GM10248 (cell line): ENCODE data around the gene UTP14C.
"Not testable (repeated sequence)": the region's sequence is repeated elsewhere in the genome, so short reads cannot be mapped to it uniquely, and the experiment has no call there.

Source experiments
- CTCF ChIA-PET: fragments of 300-600 bp; sonication (Branson Sonifier 250); formaldehyde crosslinking; extraction: SDS; loops from one replicate; lab custom pipeline; 2021; ENCODE audit warnings: antibody characterized with exemption; lab: Yijun Ruan, JAX
- POLR2A ChIA-PET: fragments of 350-650 bp; sonication (Branson Sonifier 250); formaldehyde crosslinking; extraction: SDS; loops from one replicate; lab custom pipeline; 2020; ENCODE audit warnings: antibody characterized with exemption; lab: Yijun Ruan, JAX
- DNase-seq: peaks from one replicate; pipeline ENCODE4 v3.0.0; 2012; ENCODE audit errors: extremely low spot score
- TF ChIP-seq, protein P1 (sequence below): IDR thresholded peaks from 2 replicates; pipeline ENCODE4 v1.5.1; 2012; ENCODE audit warnings: mild to moderate bottlenecking, low read depth; ENCODE audit errors: extremely low read depth, missing control alignments, control extremely low read depth

The UTP14C gene

DNA sequence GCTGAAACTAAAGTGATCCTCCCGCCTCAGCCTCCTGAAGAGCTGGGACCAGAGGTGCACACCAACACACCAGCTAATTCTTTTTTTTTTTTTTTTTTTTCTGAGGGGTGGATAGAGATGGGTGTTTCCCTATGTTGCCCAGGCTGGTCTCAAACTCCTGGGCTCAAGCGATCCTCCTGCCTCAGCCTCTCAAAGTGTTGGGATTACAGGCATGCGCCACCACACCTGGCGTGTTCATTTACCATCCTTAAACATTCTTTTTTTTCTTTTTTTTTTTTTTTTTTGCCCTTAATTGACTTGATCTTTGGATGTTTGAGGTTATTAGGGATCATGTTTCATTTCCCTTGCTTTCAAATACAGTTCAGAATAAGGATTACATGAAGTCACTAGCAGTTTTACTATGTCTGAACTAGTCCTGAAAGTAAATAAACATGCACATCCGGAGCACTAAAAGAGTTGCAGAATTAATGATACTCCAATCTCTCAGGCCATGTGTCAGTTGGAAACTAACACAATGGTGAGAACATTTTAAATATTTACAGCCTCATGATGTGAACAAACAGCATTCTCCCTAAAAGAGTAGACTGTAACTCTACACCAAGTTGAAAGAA lies 10.2 kb downstream of the UTP14C start:
- CTCF ChIA-PET: no interaction called here
- TF ChIP-seq, protein P1, sequence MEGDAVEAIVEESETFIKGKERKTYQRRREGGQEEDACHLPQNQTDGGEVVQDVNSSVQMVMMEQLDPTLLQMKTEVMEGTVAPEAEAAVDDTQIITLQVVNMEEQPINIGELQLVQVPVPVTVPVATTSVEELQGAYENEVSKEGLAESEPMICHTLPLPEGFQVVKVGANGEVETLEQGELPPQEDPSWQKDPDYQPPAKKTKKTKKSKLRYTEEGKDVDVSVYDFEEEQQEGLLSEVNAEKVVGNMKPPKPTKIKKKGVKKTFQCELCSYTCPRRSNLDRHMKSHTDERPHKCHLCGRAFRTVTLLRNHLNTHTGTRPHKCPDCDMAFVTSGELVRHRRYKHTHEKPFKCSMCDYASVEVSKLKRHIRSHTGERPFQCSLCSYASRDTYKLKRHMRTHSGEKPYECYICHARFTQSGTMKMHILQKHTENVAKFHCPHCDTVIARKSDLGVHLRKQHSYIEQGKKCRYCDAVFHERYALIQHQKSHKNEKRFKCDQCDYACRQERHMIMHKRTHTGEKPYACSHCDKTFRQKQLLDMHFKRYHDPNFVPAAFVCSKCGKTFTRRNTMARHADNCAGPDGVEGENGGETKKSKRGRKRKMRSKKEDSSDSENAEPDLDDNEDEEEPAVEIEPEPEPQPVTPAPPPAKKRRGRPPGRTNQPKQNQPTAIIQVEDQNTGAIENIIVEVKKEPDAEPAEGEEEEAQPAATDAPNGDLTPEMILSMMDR: no peak
- no peak for DNase-seq
- POLR2A ChIA-PET: no interaction called here

- TF ChIP-seq, protein P1: no peak
- ChIA-PET POLR2A (no interaction called here), CTCF (no interaction called here)
- no peak for DNase-seq
Measured at GRCh38 chr13:52036037-52036436, 11.5 kb downstream of the UTP14C start.

- no peak for DNase-seq
- POLR2A ChIA-PET: no interaction called here
- CTCF ChIA-PET: no interaction called here
- TF ChIP-seq, protein P1: no peak
Measured at GRCh38 chr13:52043675-52044074, 19.2 kb downstream of the UTP14C start.

DNA sequence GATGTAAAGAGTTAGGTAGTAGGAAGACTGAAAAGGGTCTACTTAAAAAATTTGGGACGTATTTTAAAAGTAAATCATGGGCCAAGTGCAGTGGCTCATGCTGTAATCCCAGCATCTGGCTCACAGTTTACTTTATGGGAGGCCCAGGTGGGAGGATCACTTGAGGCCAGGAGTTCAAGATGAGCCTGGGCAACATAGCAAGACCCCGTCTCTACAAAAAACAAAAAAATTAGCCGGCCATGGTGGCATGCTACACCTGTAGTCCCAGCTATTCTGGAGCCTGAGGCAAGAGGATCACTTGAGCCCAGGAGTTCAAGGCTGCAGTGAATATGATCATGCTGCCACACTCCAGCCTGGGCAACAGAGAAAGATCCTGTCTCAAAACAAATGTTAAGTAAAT lies 23.0 kb downstream of the UTP14C start:
- TF ChIP-seq, protein P1: no peak
- ChIA-PET CTCF (interaction anchor here (1.1 kb wide), 1 partner anchor 14 kb away, joined by 6 read pairs; no protein-coding TSS in a partner anchor), POLR2A (no interaction called here)
- no peak for DNase-seq

- TF ChIP-seq, protein P1: no peak
- no peak for DNase-seq
- ChIA-PET CTCF (interaction anchor here (1.1 to 1.2 kb wide), 3 partner anchors 13 to 85 kb away, joined by 3 to 6 read pairs (median 5); no protein-coding TSS in a partner anchor), POLR2A (no interaction called here)
Measured at GRCh38 chr13:52048516-52048915, 24.0 kb downstream of the UTP14C start.

DNA sequence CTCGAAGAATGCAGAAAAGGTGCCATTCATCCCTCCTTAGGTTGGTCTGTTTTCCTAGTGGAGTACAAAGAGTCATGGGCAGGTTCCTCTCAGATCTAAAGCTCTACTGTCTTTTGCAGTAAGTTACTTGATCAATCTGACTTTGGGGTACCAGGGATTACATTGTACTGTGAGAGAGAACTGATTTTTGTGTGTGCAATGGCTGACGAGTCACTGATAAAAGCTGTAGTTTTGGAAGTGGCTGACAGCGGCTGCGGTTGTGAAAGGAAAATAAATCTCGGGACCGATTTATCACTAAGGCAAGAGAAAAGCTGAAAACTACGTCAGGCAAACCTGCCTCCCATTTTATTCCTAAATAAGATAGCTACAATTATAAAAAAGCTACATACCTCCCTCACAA lies 26.9 kb downstream of the UTP14C start:
- ChIA-PET CTCF (interaction anchor here (1.1 to 1.5 kb wide), 2 partner anchors 10 to 76 kb away, joined by 3 to 4 read pairs; no protein-coding TSS in a partner anchor), POLR2A (no interaction called here)
- TF ChIP-seq, protein P1: no peak
- DNase-seq: no peak

DNA sequence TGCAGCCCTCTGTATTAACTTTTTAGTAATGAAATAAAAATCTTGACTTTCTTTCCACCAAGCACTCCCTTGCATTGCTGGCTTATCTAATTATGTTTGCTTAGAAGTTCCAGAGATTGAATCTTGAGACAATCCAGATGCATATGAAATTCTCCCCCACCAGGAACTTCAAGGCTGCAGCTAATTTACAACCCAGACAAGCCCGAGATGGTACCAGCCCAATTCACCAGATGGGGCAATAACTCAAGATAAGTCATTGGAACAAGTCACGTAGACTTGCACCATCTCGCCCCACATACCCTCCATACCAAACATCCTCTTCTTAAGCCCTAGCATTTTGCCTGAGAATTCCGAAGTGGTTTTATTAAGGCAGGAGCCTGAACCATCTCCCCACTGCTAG lies 29.0 kb downstream of the UTP14C start:
- POLR2A ChIA-PET: no interaction called here
- no peak for DNase-seq
- CTCF ChIA-PET: no interaction called here
- TF ChIP-seq, protein P1: no peak

GRCh38 chr13:52061064-52061463 lies 36.6 kb downstream of the UTP14C start:
- CTCF ChIA-PET: interaction anchor here (1.2 to 1.6 kb wide), 4 partner anchors 10 to 60 kb away, joined by 3 to 6 read pairs (median 4); no protein-coding TSS in a partner anchor

More at GRCh38 chr13:52061064-52061463, 36.6 kb downstream of the UTP14C start:
- POLR2A ChIA-PET, DNase-seq: not testable (repeated sequence)
